BLaER1 treated with 17β-estradiol and CSF1 and Interleukin-3, amounts not matched to agents 10 nM and 100 nM (cell line): ENCODE measurements around the gene SLC13A3.

ENCODE experiments used
- H3K27ac ChIP-seq, 11 experiments: shearing (Covaris generic); formaldehyde crosslinking; 2 replicates each; pipeline ENCODE4 v1.8.1; 2022
- H3K27me3 ChIP-seq, 11 experiments: shearing (Covaris generic); formaldehyde crosslinking; 2 replicates each; pipeline ENCODE4 v1.8.1; 2022
- H3K36me3 ChIP-seq, 11 experiments: shearing (Covaris generic); formaldehyde crosslinking; 2 replicates each; pipeline ENCODE4 v1.8.1; 2022
- H3K4me1 ChIP-seq, 10 experiments: shearing (Covaris generic); formaldehyde crosslinking; 2 replicates each; pipeline ENCODE4 v1.8.1; 2022
- H3K4me2 ChIP-seq, 11 experiments: shearing (Covaris generic); formaldehyde crosslinking; 2 replicates each; pipeline ENCODE4 v1.8.1; 2022
- H3K4me3 ChIP-seq, 10 experiments: shearing (Covaris generic); formaldehyde crosslinking; 2 replicates each; pipeline ENCODE4 v1.8.1; 2022
- H3K9ac ChIP-seq, 11 experiments: shearing (Covaris generic); formaldehyde crosslinking; 2 replicates each; pipeline ENCODE4 v1.8.1; 2022
- H3K9me3 ChIP-seq, 11 experiments: shearing (Covaris generic); formaldehyde crosslinking; replicated peaks in 1 of 11; 2 replicates each; pipeline ENCODE4 v1.8.1; 2022
- H4K20me1 ChIP-seq, 11 experiments: shearing (Covaris generic); formaldehyde crosslinking; 2 replicates each; pipeline ENCODE4 v1.8.1; 2022
- Cebpa-rat ChIP-seq, 11 experiments: shearing (Covaris generic); IDR thresholded peaks; 2 replicates each; pipeline ENCODE4 v1.8.1; 2022

SLC13A3 gene

GRCh38 chr20:46547995-46548394, 103.3 kb downstream of the SLC13A3 start:
- TF ChIP-seq Cebpa-rat (IDR thresholded peaks at IDR 0.05) = no peak
- peaks cover 63 to 97% (median 92%) of the 10 kb centered on the region in 10 experiments for H3K4me1 ChIP-seq
- H3K27ac ChIP-seq = peak overlapping the region in 5 of 11 experiments; percentile 19 to 99 (median 95); a peak in 4 of 22 replicates
- H3K27me3 ChIP-seq = peaks cover 0 to 25% (median 0%) of the 10 kb centered on the region in 11 experiments; a peak in 4 of 22 replicates
- no peak overlapping the region for H3K4me3 ChIP-seq
- no peak overlapping the region for H3K9ac ChIP-seq
- peaks cover 0 to 7% (median 0%) of the 10 kb centered on the region in 11 experiments; a peak in 1 of 22 replicates for H4K20me1 ChIP-seq
- H3K9me3 ChIP-seq = no peaks in the 10 kb centered on the region
- H3K36me3 ChIP-seq = no peaks in the 10 kb centered on the region
- H3K4me2 ChIP-seq = peak overlapping the region in 7 of 11 experiments; percentile 91 to 98 (median 96); a peak in 6 of 22 replicates

- peak overlapping the region in 7 of 11 experiments; percentile 3 to 99 (median 95); a peak in 12 of 22 replicates for H3K27ac ChIP-seq
- H3K4me1 ChIP-seq = peaks cover 52 to 96% (median 87%) of the 10 kb centered on the region in 10 experiments
- H3K9ac ChIP-seq = no peak overlapping the region; a peak in 2 of 22 replicates
- no peak overlapping the region for H3K4me3 ChIP-seq
- H3K27me3 ChIP-seq = peaks cover under 1 to 35% (median 7%) of the 10 kb centered on the region in 11 experiments; a peak in 16 of 22 replicates
- H4K20me1 ChIP-seq = peaks cover 0 to 7% (median 0%) of the 10 kb centered on the region in 11 experiments; a peak in 1 of 22 replicates
- peak overlapping the region; percentile 9 to 98 (median 94); a peak in 20 of 22 replicates for H3K4me2 ChIP-seq
- no peak for TF ChIP-seq Cebpa-rat (IDR thresholded peaks at IDR 0.05)
- no peaks in the 10 kb centered on the region for H3K36me3 ChIP-seq
- H3K9me3 ChIP-seq = no peaks in the 10 kb centered on the region
These were observed 104.3 kb downstream of the SLC13A3 start for GRCh38 chr20:46546936-46547335.

GRCh38 chr20:46546298-46546697, 105.0 kb downstream of the SLC13A3 start:
- H3K4me3 ChIP-seq = peak overlapping the region in 2 of 10 experiments; percentile 14 to 39; a peak in 2 of 20 replicates
- no peaks in the 10 kb centered on the region for H3K9me3 ChIP-seq
- peaks cover 0 to 13% (median 0%) of the 10 kb centered on the region in 11 experiments; a peak in 2 of 22 replicates for H4K20me1 ChIP-seq
- H3K4me2 ChIP-seq = peak overlapping the region; percentile 91 to 98 (median 94)
- TF ChIP-seq Cebpa-rat (IDR thresholded peaks at IDR 0.05) = no peak
- H3K36me3 ChIP-seq = no peaks in the 10 kb centered on the region
- H3K27me3 ChIP-seq = peaks cover 6 to 37% (median 14%) of the 10 kb centered on the region in 11 experiments; a peak in 18 of 22 replicates
- H3K27ac ChIP-seq = peak overlapping the region in 10 of 11 experiments; percentile 78 to 99 (median 94); a peak in 18 of 22 replicates
- H3K4me1 ChIP-seq = peaks cover 46 to 95% (median 86%) of the 10 kb centered on the region in 10 experiments
- H3K9ac ChIP-seq = peak overlapping the region in 8 of 11 experiments; percentile 76 to 85 (median 82); a peak in 14 of 22 replicates

GRCh38 chr20:46545827-46546138, 105.5 kb downstream of the SLC13A3 start:
- Histone ChIP-seq H3K9ac (peak overlapping the region; percentile 22 to 85 (median 79); a peak in 21 of 22 replicates), H3K27me3 (peaks cover 8 to 40% (median 17%) of the 10 kb centered on the region in 11 experiments; a peak in 18 of 22 replicates), H3K27ac (peak overlapping the region; percentile 12 to 99 (median 94); a peak in 21 of 22 replicates), H3K4me1 (peaks cover 40 to 94% (median 84%) of the 10 kb centered on the region in 10 experiments), H3K4me3 (peak overlapping the region in 7 of 10 experiments; percentile 14 to 50 (median 29); a peak in 8 of 20 replicates), H3K36me3 (no peaks in the 10 kb centered on the region), H3K9me3 (no peaks in the 10 kb centered on the region), H3K4me2 (peak overlapping the region; percentile 91 to 98 (median 94)), H4K20me1 (peaks cover 0 to 14% (median 0%) of the 10 kb centered on the region in 11 experiments; a peak in 2 of 22 replicates)
- no peak for TF ChIP-seq Cebpa-rat (IDR thresholded peaks at IDR 0.05)

GRCh38 chr20:46545077-46545826, 106.0 kb downstream of the SLC13A3 start:
- H3K27me3 ChIP-seq = peaks cover 8 to 35% (median 17%) of the 10 kb centered on the region in 11 experiments; a peak in 18 of 22 replicates
- H3K36me3 ChIP-seq = no peaks in the 10 kb centered on the region
- H3K4me2 ChIP-seq = peak overlapping the region; percentile 91 to 98 (median 94)
- peak overlapping the region; percentile 12 to 99 (median 94); a peak in 21 of 22 replicates for H3K27ac ChIP-seq
- H4K20me1 ChIP-seq = peaks cover 0 to 9% (median 0%) of the 10 kb centered on the region in 11 experiments; a peak in 2 of 22 replicates
- peak in 9 of 11 experiments; percentile 72 to 98 (median 92); a peak in 18 of 22 replicates for TF ChIP-seq Cebpa-rat (IDR thresholded peaks at IDR 0.05)
- peaks cover 35 to 88% (median 79%) of the 10 kb centered on the region in 10 experiments for H3K4me1 ChIP-seq
- peak overlapping the region in 7 of 10 experiments; percentile 14 to 50 (median 29); a peak in 10 of 20 replicates for H3K4me3 ChIP-seq
- H3K9ac ChIP-seq = peak overlapping the region; percentile 22 to 85 (median 79); a peak in 21 of 22 replicates
- no peaks in the 10 kb centered on the region for H3K9me3 ChIP-seq

GRCh38 chr20:46544576-46544975, 106.7 kb downstream of the SLC13A3 start:
- Histone ChIP-seq H3K9ac (peak overlapping the region in 9 of 11 experiments; percentile 20 to 85 (median 79); a peak in 17 of 22 replicates), H3K27ac (peak overlapping the region in 10 of 11 experiments; percentile 50 to 99 (median 94); a peak in 19 of 22 replicates), H3K9me3 (no peaks in the 10 kb centered on the region), H3K4me3 (peak overlapping the region in 3 of 10 experiments; percentile 1 to 18 (median 16); a peak in 2 of 20 replicates), H3K36me3 (no peaks in the 10 kb centered on the region), H3K4me1 (peaks cover 29 to 82% (median 72%) of the 10 kb centered on the region in 10 experiments), H3K4me2 (peak overlapping the region; percentile 91 to 98 (median 94)), H3K27me3 (peaks cover 8 to 33% (median 17%) of the 10 kb centered on the region in 11 experiments; a peak in 18 of 22 replicates), H4K20me1 (peaks cover 0 to 8% (median 0%) of the 10 kb centered on the region in 11 experiments; a peak in 2 of 22 replicates)
- no peak for TF ChIP-seq Cebpa-rat (IDR thresholded peaks at IDR 0.05)

- H3K4me2 ChIP-seq = peak overlapping the region in 10 of 11 experiments; percentile 38 to 98 (median 94); a peak in 20 of 22 replicates
- no peaks in the 10 kb centered on the region for H3K36me3 ChIP-seq
- H4K20me1 ChIP-seq = peaks cover 0 to 8% (median 0%) of the 10 kb centered on the region in 11 experiments; a peak in 2 of 22 replicates
- H3K4me3 ChIP-seq = no peak overlapping the region
- H3K9me3 ChIP-seq = no peaks in the 10 kb centered on the region
- H3K9ac ChIP-seq = peak overlapping the region in 8 of 11 experiments; percentile 9 to 85 (median 52); a peak in 13 of 22 replicates
- peaks cover 8 to 33% (median 17%) of the 10 kb centered on the region in 11 experiments; a peak in 18 of 22 replicates for H3K27me3 ChIP-seq
- H3K4me1 ChIP-seq = peaks cover 29 to 75% (median 67%) of the 10 kb centered on the region in 10 experiments
- peak overlapping the region in 8 of 11 experiments; percentile 93 to 99 (median 95); a peak in 17 of 22 replicates for H3K27ac ChIP-seq
- peak in 1 of 11 experiments; percentile 61; a peak in 1 of 22 replicates for TF ChIP-seq Cebpa-rat (IDR thresholded peaks at IDR 0.05)
These were observed 107.3 kb downstream of the SLC13A3 start for GRCh38 chr20:46543959-46544358.

GRCh38 chr20:46543033-46543432, 108.2 kb downstream of the SLC13A3 start:
- Histone ChIP-seq H3K4me2 (peak overlapping the region in 9 of 11 experiments; percentile 60 to 98 (median 94); a peak in 18 of 22 replicates), H4K20me1 (peaks cover 0 to 8% (median 0%) of the 10 kb centered on the region in 11 experiments; a peak in 2 of 22 replicates), H3K9me3 (no peaks in the 10 kb centered on the region), H3K4me3 (no peak overlapping the region), H3K27me3 (peaks cover 8 to 30% (median 17%) of the 10 kb centered on the region in 11 experiments; a peak in 18 of 22 replicates), H3K27ac (peak overlapping the region in 8 of 11 experiments; percentile 93 to 99 (median 95); a peak in 14 of 22 replicates), H3K36me3 (no peaks in the 10 kb centered on the region), H3K4me1 (peaks cover 29 to 69% (median 62%) of the 10 kb centered on the region in 10 experiments), H3K9ac (peak overlapping the region in 4 of 11 experiments; percentile 21 to 66 (median 39); a peak in 2 of 22 replicates)
- TF ChIP-seq Cebpa-rat (IDR thresholded peaks at IDR 0.05) = no peak
